Fibroblast of the aortic adventitia (primary cell): ENCODE measurements around the gene CTNNA2. TPM values are rescaled to one million over a fixed set of nuclear protein-coding genes. Genes with fewer than 3 reads are reported as not detected.
A peak's percentile ranks its signal among the peaks of the same experiment; 100 is the strongest.

Experiments
- DNase-seq: peaks from one replicate; pipeline ENCODE4 v3.0.0-alpha.2; 2010; ENCODE audit warnings: low read depth
- H3K4me3 ChIP-seq: 2 replicates; pipeline ENCODE4 v1.5.1; 2011; ENCODE audit warnings: low read depth, mild to moderate bottlenecking, control low read depth, low read length, moderate library complexity
- total RNA-seq: library from RNA; depleted of rRNA; stranded (reverse); fragments of >200 nt; gene quantifications from 2 replicates; pipeline ENCODE4 v1.2.3, GENCODE V29; 2012; ENCODE audit warnings: low replicate concordance
- TF ChIP-seq, protein P1 (sequence below): IDR thresholded peaks from 2 replicates; pipeline ENCODE4 v1.5.1; 2011; ENCODE audit warnings: mild to moderate bottlenecking, low read length, control low read depth, inconsistent platforms; ENCODE audit not compliant: insufficient read depth

CTNNA2 gene
- total RNA-seq, 1 donor = 0.36 TPM

DNA sequence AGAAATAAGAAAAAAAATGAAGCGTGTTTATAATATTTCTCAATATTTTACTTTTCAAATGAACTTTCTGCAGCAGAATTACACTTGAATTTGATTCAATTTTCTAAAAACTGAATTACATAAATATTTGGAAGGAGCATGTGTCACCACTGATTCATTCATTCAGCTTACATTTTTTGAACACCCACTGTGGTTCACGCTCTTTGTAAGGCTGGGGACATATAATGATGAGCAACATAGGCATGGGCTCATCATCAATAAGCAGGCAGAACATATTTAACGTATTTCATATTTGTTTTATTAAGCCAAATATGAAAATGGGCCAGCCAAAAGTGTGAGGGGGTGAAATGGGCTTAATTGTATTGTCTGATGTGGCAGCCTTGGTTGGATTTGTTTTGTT lies 209.1 kb downstream of the CTNNA2 start:
- TF ChIP-seq, protein P1, sequence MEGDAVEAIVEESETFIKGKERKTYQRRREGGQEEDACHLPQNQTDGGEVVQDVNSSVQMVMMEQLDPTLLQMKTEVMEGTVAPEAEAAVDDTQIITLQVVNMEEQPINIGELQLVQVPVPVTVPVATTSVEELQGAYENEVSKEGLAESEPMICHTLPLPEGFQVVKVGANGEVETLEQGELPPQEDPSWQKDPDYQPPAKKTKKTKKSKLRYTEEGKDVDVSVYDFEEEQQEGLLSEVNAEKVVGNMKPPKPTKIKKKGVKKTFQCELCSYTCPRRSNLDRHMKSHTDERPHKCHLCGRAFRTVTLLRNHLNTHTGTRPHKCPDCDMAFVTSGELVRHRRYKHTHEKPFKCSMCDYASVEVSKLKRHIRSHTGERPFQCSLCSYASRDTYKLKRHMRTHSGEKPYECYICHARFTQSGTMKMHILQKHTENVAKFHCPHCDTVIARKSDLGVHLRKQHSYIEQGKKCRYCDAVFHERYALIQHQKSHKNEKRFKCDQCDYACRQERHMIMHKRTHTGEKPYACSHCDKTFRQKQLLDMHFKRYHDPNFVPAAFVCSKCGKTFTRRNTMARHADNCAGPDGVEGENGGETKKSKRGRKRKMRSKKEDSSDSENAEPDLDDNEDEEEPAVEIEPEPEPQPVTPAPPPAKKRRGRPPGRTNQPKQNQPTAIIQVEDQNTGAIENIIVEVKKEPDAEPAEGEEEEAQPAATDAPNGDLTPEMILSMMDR = no peak
- no peak overlapping the region for H3K4me3 ChIP-seq
- DNase-seq = no peak

DNA sequence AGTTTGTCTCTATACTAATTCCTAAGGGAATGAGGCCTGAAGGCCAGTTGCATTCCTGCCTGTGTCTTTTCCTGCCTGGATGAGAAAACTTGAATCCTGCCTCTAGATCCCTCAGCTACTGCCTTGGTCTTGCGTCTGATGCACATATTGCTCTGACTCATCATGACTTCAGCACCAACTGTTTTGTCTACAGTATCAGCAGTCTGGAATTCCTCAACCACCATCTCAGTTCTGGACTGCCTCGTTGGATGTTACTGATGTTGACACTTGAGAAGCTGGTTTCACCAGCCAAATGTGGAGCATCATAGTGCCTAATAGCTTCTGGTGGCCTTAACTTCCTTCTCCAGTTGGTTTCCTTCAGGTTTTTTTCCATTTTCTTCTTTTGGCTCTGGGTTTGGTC lies 211.0 kb downstream of the CTNNA2 start:
- H3K4me3 ChIP-seq = no peak overlapping the region
- DNase-seq = peak; percentile 71
- TF ChIP-seq, protein P1 = no peak

DNA sequence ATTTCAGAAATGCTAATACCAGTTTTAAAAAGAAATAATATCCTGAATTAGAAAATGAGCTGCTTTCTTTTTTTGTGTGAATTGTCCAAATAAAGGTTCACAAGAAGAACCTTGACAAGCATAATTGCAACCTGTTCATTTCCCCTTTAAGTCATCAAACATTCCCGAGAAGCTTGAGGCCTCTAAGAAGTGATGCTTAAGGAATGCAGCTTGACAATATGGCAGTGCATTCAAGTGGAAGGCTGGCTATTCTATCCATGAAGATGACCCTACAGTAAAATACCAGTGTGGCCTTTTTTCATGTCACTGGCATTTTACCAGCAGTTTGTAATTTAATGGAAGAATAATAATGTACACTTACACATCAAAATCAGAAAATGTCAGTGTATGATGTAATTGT lies 216.7 kb downstream of the CTNNA2 start:
- TF ChIP-seq, protein P1 = no peak
- no peak for DNase-seq
- no peak overlapping the region for H3K4me3 ChIP-seq

DNA sequence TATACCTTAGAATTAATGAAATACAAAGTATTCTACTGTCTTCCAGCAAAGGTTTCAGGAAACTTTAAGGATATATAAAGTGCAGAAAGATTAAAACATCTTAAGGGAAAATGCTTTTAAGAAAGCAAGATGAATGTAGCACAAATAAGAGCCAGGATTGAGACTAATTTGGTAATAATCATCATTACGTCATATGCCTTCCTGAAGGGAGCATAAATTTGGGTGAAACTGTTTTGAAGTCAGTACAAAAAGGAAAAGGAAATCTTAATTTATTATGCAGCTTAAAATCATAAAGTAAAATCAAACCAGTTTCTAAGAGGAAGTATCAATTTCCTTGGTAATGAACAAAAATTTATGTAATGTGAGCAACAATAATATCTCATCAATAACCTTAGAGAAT lies 221.7 kb downstream of the CTNNA2 start:
- no peak overlapping the region for H3K4me3 ChIP-seq
- TF ChIP-seq, protein P1 = no peak
- DNase-seq = no peak

DNA sequence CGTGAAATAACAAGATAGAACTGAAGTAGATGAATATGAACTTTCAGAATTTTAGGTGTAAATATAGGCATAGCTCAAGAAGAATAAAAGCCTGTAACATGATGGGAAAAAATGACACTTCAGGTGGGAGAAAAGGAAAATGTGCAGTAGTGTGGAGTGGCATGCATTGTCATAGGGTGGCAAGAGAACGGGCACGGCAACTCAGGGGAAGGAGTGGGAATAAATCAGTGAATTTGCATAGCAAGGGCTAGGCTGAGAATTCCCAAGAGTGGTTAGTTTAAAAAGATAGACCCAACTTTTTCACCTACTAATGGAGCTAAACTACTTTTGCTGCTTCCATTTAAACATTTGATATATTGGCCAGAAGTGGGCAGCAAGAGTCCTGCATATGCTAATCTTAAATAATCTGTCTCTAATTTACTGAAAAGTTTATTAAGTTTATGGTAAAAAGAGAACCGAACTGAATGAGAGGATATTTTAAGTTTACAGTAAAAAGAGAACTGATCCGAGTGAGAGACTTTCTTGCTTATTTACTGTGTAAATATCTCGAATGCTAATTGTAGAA lies 228.1 kb downstream of the CTNNA2 start:
- TF ChIP-seq, protein P1 = no peak
- H3K4me3 ChIP-seq = no peak overlapping the region

DNA sequence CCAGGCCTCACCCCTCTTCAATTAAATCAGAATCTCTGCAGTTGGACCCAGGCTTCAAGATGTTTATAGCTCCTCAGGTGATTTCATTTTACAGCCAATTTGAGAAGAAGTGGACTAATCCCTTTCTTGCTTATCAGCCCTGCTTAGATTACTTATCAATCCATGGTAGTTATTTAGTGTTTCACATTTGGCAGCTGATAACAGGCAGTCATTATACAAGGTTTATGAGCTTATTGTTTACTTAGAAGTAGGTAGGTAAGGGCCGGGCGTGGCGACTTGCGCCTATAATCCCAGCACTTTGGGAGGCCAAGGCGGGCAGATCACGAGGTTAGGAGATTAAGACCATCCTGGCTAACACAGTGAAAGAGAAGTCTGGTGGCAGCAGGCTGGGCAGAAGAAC lies 237.5 kb downstream of the CTNNA2 start:
- DNase-seq = no peak
- TF ChIP-seq, protein P1 = no peak
- H3K4me3 ChIP-seq = no peak overlapping the region

More for the DNA sequence above, 228.1 kb downstream of the CTNNA2 start:
- DNase-seq = no peak

DNA sequence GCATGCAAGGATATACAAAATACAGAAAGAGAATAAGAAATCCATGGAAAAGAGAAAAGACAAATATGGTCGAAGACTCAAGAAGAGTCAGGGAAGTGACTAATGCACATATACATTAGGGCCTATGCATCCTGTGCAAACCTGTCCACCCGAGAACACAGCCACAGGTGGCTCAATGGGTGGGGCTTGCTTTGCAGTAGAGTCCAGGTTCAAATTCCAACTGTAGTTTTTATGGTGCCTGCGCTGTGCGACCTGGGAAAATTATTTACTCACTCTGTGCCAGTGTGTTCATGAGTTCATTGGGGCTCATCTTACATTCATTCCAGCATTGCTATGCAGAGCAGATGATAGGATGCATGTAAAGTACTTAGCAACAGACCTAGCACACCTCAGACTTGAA lies 244.7 kb downstream of the CTNNA2 start:
- H3K4me3 ChIP-seq = no peak overlapping the region
- TF ChIP-seq, protein P1 = no peak
- no peak for DNase-seq
